ENCODE data around the gene JMY.

Gene JMY

GRCh38 chr5:79235634-79236361 is at the start of gene JMY:
JMY (plus strand) TSS chr5:79236131; CDS start chr5:79236651, 520 bp downstream.
- DNase-seq (ENCODE audit: low read depth in 2 of 2, low spot score in 1 of 2) = peak; percentile 55 to 64

- no peak for DNase-seq (ENCODE audit: low read depth in 2 of 2, low spot score in 1 of 2)
Measured at GRCh38 chr5:79186455-79186854, 49.5 kb upstream of the JMY start.

GRCh38 chr5:79189439-79190234 is 46.3 kb upstream of the JMY start:
- DNase-seq (ENCODE audit: low read depth in 2 of 2, low spot score in 1 of 2) = no peak

- no peak for DNase-seq (ENCODE audit: low read depth in 2 of 2, low spot score in 1 of 2)
Measured at GRCh38 chr5:79190235-79190529, 45.7 kb upstream of the JMY start.

GRCh38 chr5:79191457-79191856 is 44.5 kb upstream of the JMY start:
- no peak for DNase-seq (ENCODE audit: low read depth in 2 of 2, low spot score in 1 of 2)

GRCh38 chr5:79193643-79194042 is 42.3 kb upstream of the JMY start:
- no peak for DNase-seq (ENCODE audit: low read depth in 2 of 2, low spot score in 1 of 2)

- DNase-seq (ENCODE audit: low read depth in 2 of 2, low spot score in 1 of 2) = no peak
Measured at GRCh38 chr5:79200573-79201183, 35.3 kb upstream of the JMY start.

GRCh38 chr5:79201206-79201605 is 34.7 kb upstream of the JMY start:
- no peak for DNase-seq (ENCODE audit: low read depth in 2 of 2, low spot score in 1 of 2)

GRCh38 chr5:79202076-79202475 is 33.9 kb upstream of the JMY start:
- no peak for DNase-seq (ENCODE audit: low read depth in 2 of 2, low spot score in 1 of 2)

- DNase-seq (ENCODE audit: low read depth in 2 of 2, low spot score in 1 of 2) = no peak
Measured at GRCh38 chr5:79205965-79206364, 30.0 kb upstream of the JMY start.

- DNase-seq (ENCODE audit: low read depth in 2 of 2, low spot score in 1 of 2) = no peak
Measured at GRCh38 chr5:79206541-79206940, 29.4 kb upstream of the JMY start.

- no peak for DNase-seq (ENCODE audit: low read depth in 2 of 2, low spot score in 1 of 2)
Measured at GRCh38 chr5:79209505-79209904, 26.4 kb upstream of the JMY start.

- no peak for DNase-seq (ENCODE audit: low read depth in 2 of 2, low spot score in 1 of 2)
Measured at GRCh38 chr5:79224286-79224984, 11.5 kb upstream of the JMY start.

GRCh38 chr5:79225026-79225425 is 10.9 kb upstream of the JMY start:
- no peak for DNase-seq (ENCODE audit: low read depth in 2 of 2, low spot score in 1 of 2)

GRCh38 chr5:79225441-79225840 is 10.5 kb upstream of the JMY start:
- DNase-seq (ENCODE audit: low read depth in 2 of 2, low spot score in 1 of 2) = no peak

GRCh38 chr5:79227484-79228025 is 8.4 kb upstream of the JMY start:
- DNase-seq (ENCODE audit: low read depth in 2 of 2, low spot score in 1 of 2) = no peak

- DNase-seq (ENCODE audit: low read depth in 2 of 2, low spot score in 1 of 2) = no peak
Measured at GRCh38 chr5:79229357-79230174, 6.4 kb upstream of the JMY start.

- no peak for DNase-seq (ENCODE audit: low read depth in 2 of 2, low spot score in 1 of 2)
Measured at GRCh38 chr5:79235261-79235633, 684 bp upstream of the JMY start.

GRCh38 chr5:79236362-79236969 is 535 bp downstream of the JMY start:
- no peak for DNase-seq (ENCODE audit: low read depth in 2 of 2, low spot score in 1 of 2)
